ENCODE measurements around the gene ATOSB. TPM values are rescaled to one million over a fixed set of nuclear protein-coding genes. Genes with fewer than 3 reads are reported as not detected.
A peak's percentile ranks its signal among the peaks of the same experiment; 100 is the strongest.

Gene ATOSB
- total and polyA plus RNA-seq, 9 of the 15 experiments (the other 6 are each of a cell fraction or from before 2014, with no cell fraction given): 0.45 to 8.0 (median 4.2) TPM

- TF ChIP-seq ELF2 (CRISPR knock-in tag; IDR thresholded peaks at IDR 0.05): no peak
- peak in 1 of 2 experiments; percentile 30; a peak in 2 of 4 replicates for TF ChIP-seq NONO (IDR thresholded peaks at IDR 0.05; ENCODE audit: low read depth in 2 of 2, low read length in 1 of 2)
- TF ChIP-seq RBM22 (IDR thresholded peaks at IDR 0.05; ENCODE audit: low read depth, low read length, poor library complexity, severe bottlenecking): peak; percentile 26
- TF ChIP-seq CHD7 (IDR thresholded peaks at IDR 0.05; ENCODE audit: low read depth, low read length): no peak
- peak; percentile 37; the same call in 1 of the 2 replicates for TF ChIP-seq SOX6 (IDR thresholded peaks at IDR 0.05)
- TF ChIP-seq KLF16 (IDR thresholded peaks at IDR 0.05): no peak
- TF ChIP-seq IRF2 (CRISPR knock-in tag; IDR thresholded peaks at IDR 0.05): no peak
- no peak for TF ChIP-seq KDM2B (CRISPR knock-in tag; IDR thresholded peaks at IDR 0.05)
- peak; percentile 67; the same call in 1 of the 2 replicates for TF ChIP-seq CREB3L1 (IDR thresholded peaks at IDR 0.05; ENCODE audit: borderline replicate concordance, low read depth)
- no peak for TF ChIP-seq ZNF79 (CRISPR knock-in tag; IDR thresholded peaks at IDR 0.05; ENCODE audit: low read depth)
- TF ChIP-seq ATF7 (IDR thresholded peaks at IDR 0.05): peak; percentile 57; the same call in 1 of the 2 replicates
- TF ChIP-seq CBX3 (IDR thresholded peaks at IDR 0.05; ENCODE audit: borderline replicate concordance in 1 of 2, low read length in 2 of 2): no peak; a peak in 1 of 3 replicates
- TF ChIP-seq CCNT2 (IDR thresholded peaks at IDR 0.05; ENCODE audit: borderline replicate concordance, extremely low read depth, insufficient read length, low read depth, low read length): peak; percentile 73
- no peak for TF ChIP-seq ZNF165 (CRISPR knock-in tag; IDR thresholded peaks at IDR 0.05; ENCODE audit: borderline replicate concordance)
Observed at GRCh38 chr9:35079426-35080341, 36.0 kb downstream of the ATOSB start, which contains the start of gene FANCG (continued).
